GM12878 (cell line): ENCODE results near the gene FAM167B. TPM values are rescaled to one million over a fixed set of nuclear protein-coding genes. Genes with fewer than 3 reads are reported as not detected.

Experiments
- ATAC-seq: fragments of 200-7000 bp; cut with Tn5 transposase; 3 replicates; pipeline ENCODE4 v1.9.1; 2020; ENCODE audit warnings: mild to moderate bottlenecking, moderate library complexity
- BruUV-seq: library from RNA; stranded (reverse); fragments of 400-500 nt; replicated peaks from 2 replicates; lab custom pipeline; 2021; lab: Mats Ljungman, UMichigan
- CTCF ChIA-PET: fragments of 300-600 bp; sonication (Branson Sonifier 250); formaldehyde crosslinking; extraction: SDS; loops from one replicate; lab custom pipeline; 2021; ENCODE audit warnings: inconsistent platforms; lab: Yijun Ruan, JAX
- POLR2A ChIA-PET: fragments of 350-600 bp; formaldehyde crosslinking; extraction: SDS; loops from one replicate; lab custom pipeline; 2021; ENCODE audit warnings: inconsistent platforms; lab: Charles Lee
- RAD21 ChIA-PET: fragments of 300-600 bp; sonication (Branson Sonifier 250); formaldehyde crosslinking; loops from one replicate; lab custom pipeline; 2023; ENCODE audit warnings: antibody characterized with exemption; ENCODE audit not compliant: unreplicated experiment; lab: Charles Lee
- SMC1A ChIA-PET: fragments of 300-600 bp; sonication (Branson Sonifier 250); formaldehyde crosslinking; loops from one replicate; lab custom pipeline; 2023; ENCODE audit not compliant: unreplicated experiment, uncharacterized antibody; lab: Charles Lee
- DNase-seq: peaks from one replicate; pipeline ENCODE4 v3.0.0-alpha.2; 2011; ENCODE audit warnings: low read depth, low spot score
- FAIRE-seq: peaks from 3 replicates; lab custom pipeline; 2011; peaks lifted over from hg19 to GRCh38; lab: Jason Lieb, UNC
- H2AFZ ChIP-seq: 2 replicates; pipeline ENCODE4 v1.6.0; 2011; ENCODE audit warnings: low read depth, low read length, control low read depth; ENCODE audit not compliant: control insufficient read depth
- H3K27ac ChIP-seq: 2 replicates; pipeline ENCODE4 v1.5.1; 2011; ENCODE audit warnings: control low read depth; ENCODE audit not compliant: control insufficient read depth, insufficient read depth
- H3K27me3 ChIP-seq, 2 experiments: replicated peaks in 1 of 2; 2 replicates each; pipeline versions ENCODE4 v1.6.0 to v1.6.1; 2011; ENCODE audit warnings: low read length in 1 of 2; ENCODE audit not compliant: control insufficient read depth in 2 of 2, insufficient read depth in 2 of 2
- H3K36me3 ChIP-seq, 2 experiments: 2 replicates each; pipeline ENCODE4 v1.5.1; 2011; ENCODE audit warnings: low read length in 1 of 2; ENCODE audit not compliant: control insufficient read depth in 2 of 2, insufficient read depth in 2 of 2
- H3K4me1 ChIP-seq: 2 replicates; pipeline ENCODE4 v1.6.1; 2011; ENCODE audit warnings: mild to moderate bottlenecking, low read length, moderate library complexity, mixed read lengths; ENCODE audit not compliant: control insufficient read depth, insufficient read depth
- H3K4me2 ChIP-seq: 2 replicates; pipeline ENCODE4 v1.6.0; 2011; ENCODE audit warnings: control low read depth; ENCODE audit not compliant: control insufficient read depth, insufficient read depth
- H3K4me3 ChIP-seq: fragments of 200-600 bp; sonication (generic); 2 replicates; pipeline ENCODE4 v1.5.1; 2016
- H3K79me2 ChIP-seq: 2 replicates; pipeline ENCODE4 v1.6.0; 2011; ENCODE audit warnings: low read length; ENCODE audit not compliant: control insufficient read depth, insufficient read depth
- H3K9ac ChIP-seq: 2 replicates; pipeline ENCODE4 v1.8.0; 2011; ENCODE audit warnings: low read length, control low read depth, mixed read lengths; ENCODE audit not compliant: control insufficient read depth, insufficient read depth
- H3K9me3 ChIP-seq: replicated peaks from 3 replicates; pipeline ENCODE4 v1.5.1; 2011; ENCODE audit warnings: mild to moderate bottlenecking, low read length; ENCODE audit not compliant: control insufficient read depth, insufficient read depth
- H4K20me1 ChIP-seq: 2 replicates; pipeline ENCODE4 v1.6.0; 2011; ENCODE audit not compliant: control insufficient read depth, insufficient read depth
- KLF5 ChIP-seq: fragments of 450-650 bp; IDR thresholded peaks from 2 replicates; pipeline ENCODE4 v1.6.1; 2014; ENCODE audit warnings: mild to moderate bottlenecking; ENCODE audit not compliant: partially characterized antibody
- PAX5 ChIP-seq: IDR thresholded peaks from 2 replicates; pipeline ENCODE4 v1.6.1; 2011; ENCODE audit warnings: low read depth, low read length, borderline replicate concordance
- SPI1 ChIP-seq: IDR thresholded peaks from 2 replicates; pipeline ENCODE4 v1.6.1; 2011; ENCODE audit warnings: low read depth, mild to moderate bottlenecking, low read length, moderate library complexity, borderline replicate concordance; ENCODE audit not compliant: insufficient read depth
- WGBS: methylation state at CpG from one replicate; pipeline ENCODE4 v1.1.6; 2016; ENCODE audit warnings: low lambda C conversion rate; ENCODE audit not compliant: insufficient replicate concordance, insufficient coverage; ENCODE audit errors: missing lambda C conversion rate; 5-methylcytosine and 5-hydroxymethylcytosine counted together
- in situ Hi-C: fragments of 300-500 bp; cut with MboI; formaldehyde crosslinking; loops from 9 replicates; pipeline ENCODE4 v1.14.3; 2018; ENCODE audit warnings: mixed read lengths
- intact Hi-C: fragments of 100-400 bp; cut with micrococcal nuclease; formaldehyde crosslinking; loops from one replicate; pipeline ENCODE4 v1.14.2; 2022; ENCODE audit not compliant: unreplicated experiment
- polyA plus RNA-seq, 11 experiments: library from polyadenylated mRNA; depleted of rRNA in 4 of 11; unstranded in 6 of 11; stranded (reverse) in 5 of 11; fragments of >200 nt; fragmentation: Nextera tagmentation in 4 of 11; fragmentation: Illumina TruSeq in 1 of 11; extraction: Ambion mirVana in 4 of 11; extraction: Trizol in 1 of 11; gene quantifications; 1 replicate in 1 of 11; 2 replicates in 10 of 11; pipeline versions ENCODE4 v1.2.1 to v1.2.3, GENCODE V29; 2011 to 2016; ENCODE audit warnings: inconsistent platforms in 2 of 11, missing spikeins in 2 of 11, low read depth in 1 of 11
- total RNA-seq, 4 experiments: library from RNA; depleted of rRNA in 3 of 4; stranded (reverse); fragments of >200 nt in 3 of 4; fragmentation: Illumina TruSeq in 1 of 4; extraction: Trizol in 1 of 4; gene quantifications; 2 replicates each; pipeline versions ENCODE4 v1.2.1 to v1.2.3, GENCODE V29; 2013 to 2021

The FAM167B gene
- total and polyA plus RNA-seq, 10 of the 15 experiments (the other 5 are each of a cell fraction or from before 2014, with no cell fraction given), result 0.07 to 1.2 (median 0.36) TPM; not detected in 2

DNA sequence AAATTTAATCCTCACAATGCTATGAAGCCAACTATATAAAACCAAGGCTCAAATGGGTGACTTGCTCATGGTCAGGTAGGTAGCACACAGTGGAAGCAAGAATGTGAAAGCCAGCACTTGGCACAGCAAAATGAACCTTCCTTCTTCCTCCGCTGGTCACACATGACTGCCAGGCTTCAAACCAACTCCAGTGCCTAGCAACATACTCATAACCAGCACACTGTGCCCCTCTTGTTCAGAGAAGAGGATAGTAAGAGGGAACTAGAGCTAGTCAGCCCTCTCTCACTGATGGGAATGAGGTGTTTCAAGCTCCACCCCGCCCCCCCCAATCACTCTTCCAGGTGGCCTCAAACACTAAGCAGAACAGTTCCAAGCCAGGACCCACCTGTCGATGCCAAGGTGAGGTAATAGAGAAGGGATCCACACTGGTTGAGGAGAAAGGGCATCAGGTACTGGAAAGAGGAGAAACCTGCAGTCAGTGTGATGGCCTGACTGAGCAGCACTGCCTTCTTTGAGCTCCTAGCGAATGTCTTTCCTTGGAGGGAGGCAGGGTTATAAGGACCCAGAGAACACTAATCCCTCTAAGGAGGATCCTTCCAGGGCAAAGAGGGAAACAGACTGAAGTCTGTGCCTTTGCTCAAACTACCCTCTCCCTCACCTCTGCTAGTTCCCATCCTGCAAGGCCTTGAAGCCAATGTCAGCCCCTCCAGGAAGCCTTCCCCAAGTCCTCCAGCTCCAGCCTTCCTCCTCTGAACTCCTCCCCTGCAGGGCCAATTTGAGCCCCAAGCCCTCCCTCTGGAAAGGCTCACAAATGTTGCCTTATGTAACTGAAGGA, 26.1 kb upstream of the FAM167B start:
- ATAC-seq, result peak; percentile 78
- peaks cover 0 to 12% of the 10 kb centered on the region in 2 experiments for H3K36me3 ChIP-seq
- H2AFZ ChIP-seq, result no peak overlapping the region
- TF ChIP-seq SPI1, result no peak
- peak; percentile 56; the same call in 1 of the 2 replicates for TF ChIP-seq PAX5
- WGBS, result 50% methylated on average over 4 of the region's 4 CpGs
- peaks cover 12% of the 10 kb centered on the region for H3K4me1 ChIP-seq
- ChIA-PET RAD21 (interaction anchor here (0.7 to 2.0 kb wide), 9 partner anchors 9 to 115 kb away, joined by 3 to 10 read pairs (median 4); partner anchors contain the start of genes CCDC28B and MARCKSL1), SMC1A (interaction anchor here (0.6 to 2.0 kb wide), 12 partner anchors 17 to 174 kb away, joined by 3 to 11 read pairs (median 3); partner anchors contain the start of genes BSDC1, CCDC28B, FAM167B and HDAC1), POLR2A (interaction anchor here (0.6 to 1.3 kb wide), 5 partner anchors 19 to 101 kb away, joined by 3 to 5 read pairs (median 4); partner anchors contain the start of gene LCK), CTCF (interaction anchor here (0.7 to 6.0 kb wide), 8 partner anchors 13 to 192 kb away, joined by 3 to 46 read pairs (median 4); partner anchors contain the start of genes FAM167B and HDAC1)
- BruUV-seq, result no TSS peak
- H3K4me3 ChIP-seq, result peak overlapping the region; percentile 89
- H3K4me2 ChIP-seq, result peak overlapping the region; percentile 92
- intact Hi-C loops, result no loop called here
- peak; percentile 35 for DNase-seq
- peak overlapping the region; percentile 99 for H3K9ac ChIP-seq
- H3K9me3 ChIP-seq, result no peaks in the 10 kb centered on the region
- H3K27me3 ChIP-seq, result no peaks in the 10 kb centered on the region
- H4K20me1 ChIP-seq, result no peaks in the 10 kb centered on the region
- no peak overlapping the region for H3K27ac ChIP-seq
- H3K79me2 ChIP-seq, result peaks cover 29% of the 10 kb centered on the region
- in situ Hi-C loops, result no loop called here
- FAIRE-seq, result no peak

- SMC1A ChIA-PET, result interaction anchor here (1.0 to 2.0 kb wide), 5 partner anchors 20 to 95 kb away, joined by 3 to 11 read pairs (median 3); no protein-coding TSS in a partner anchor
- Histone ChIP-seq H3K79me2 (peaks cover 29% of the 10 kb centered on the region), H4K20me1 (no peaks in the 10 kb centered on the region), H3K27me3 (no peaks in the 10 kb centered on the region)
- TF ChIP-seq KLF5 (no peak), PAX5 (0 out of 2 replicates have a peak, but pooled peaks have one; percentile 1)
- TF ChIP-seq, all 136 proteins: peak for 1
- Histone ChIP-seq H3K36me3 (peaks cover 2 to 16% of the 10 kb centered on the region in 2 experiments), H2AFZ (peak overlapping the region; percentile 89; the same call in 1 of the 2 replicates), H3K4me3 (peak overlapping the region; percentile 89), H3K9ac (peak overlapping the region; percentile 99), H3K4me2 (peak overlapping the region; percentile 92), H3K9me3 (no peaks in the 10 kb centered on the region), H3K27ac (no peak overlapping the region; the same call in 1 of the 2 replicates), H3K4me1 (peaks cover 12% of the 10 kb centered on the region)
- intact Hi-C loops, result no loop called here
- ChIA-PET POLR2A (interaction anchor here (1.0 to 1.3 kb wide), 3 partner anchors 19 to 114 kb away, joined by 3 to 4 read pairs (median 4); partner anchors contain the start of gene KPNA6), CTCF (interaction anchor here (0.8 to 6.0 kb wide), 7 partner anchors 14 to 192 kb away, joined by 3 to 46 read pairs (median 5); partner anchors contain the start of genes FAM167B and HDAC1), RAD21 (interaction anchor here (1.0 to 2.0 kb wide), 7 partner anchors 11 to 114 kb away, joined by 3 to 10 read pairs (median 4); partner anchors contain the start of genes CCDC28B, HDAC1, KPNA6 and MARCKSL1)
- no TSS peak for BruUV-seq
- under 1% methylated on average over 13 of the region's 13 CpGs for WGBS
- DNase-seq (no peak), FAIRE-seq (no peak), ATAC-seq (no peak)
- in situ Hi-C loops, result no loop called here
These were observed 25.4 kb upstream of the FAM167B start for GRCh38 chr1:32221581-32221979.
